ENCODE measurements around the gene KDM2A.

- TF ChIP-seq CTCF (IDR thresholded peaks at IDR 0.05), result no peak
- no peak for TF ChIP-seq POLR2A (IDR thresholded peaks at IDR 0.05)
Measured at GRCh38 chr11:67299471-67300191, 180.6 kb downstream of the KDM2A start.
